Activated CD4-positive, alpha-beta T cell treated with anti-CD3 and anti-CD28 coated beads, Interleukin-10, Interleukin-2, amounts not matched to agents 100 ng/mL and 50 ng/mL, durations not matched to agents 16 hours and 8 hours (primary cell): ENCODE measurements around the gene CHCHD6.

Source experiments
- DNase-seq: peaks from one replicate; pipeline ENCODE4 v3.0.0-alpha.2; 2020

Gene CHCHD6

DNA sequence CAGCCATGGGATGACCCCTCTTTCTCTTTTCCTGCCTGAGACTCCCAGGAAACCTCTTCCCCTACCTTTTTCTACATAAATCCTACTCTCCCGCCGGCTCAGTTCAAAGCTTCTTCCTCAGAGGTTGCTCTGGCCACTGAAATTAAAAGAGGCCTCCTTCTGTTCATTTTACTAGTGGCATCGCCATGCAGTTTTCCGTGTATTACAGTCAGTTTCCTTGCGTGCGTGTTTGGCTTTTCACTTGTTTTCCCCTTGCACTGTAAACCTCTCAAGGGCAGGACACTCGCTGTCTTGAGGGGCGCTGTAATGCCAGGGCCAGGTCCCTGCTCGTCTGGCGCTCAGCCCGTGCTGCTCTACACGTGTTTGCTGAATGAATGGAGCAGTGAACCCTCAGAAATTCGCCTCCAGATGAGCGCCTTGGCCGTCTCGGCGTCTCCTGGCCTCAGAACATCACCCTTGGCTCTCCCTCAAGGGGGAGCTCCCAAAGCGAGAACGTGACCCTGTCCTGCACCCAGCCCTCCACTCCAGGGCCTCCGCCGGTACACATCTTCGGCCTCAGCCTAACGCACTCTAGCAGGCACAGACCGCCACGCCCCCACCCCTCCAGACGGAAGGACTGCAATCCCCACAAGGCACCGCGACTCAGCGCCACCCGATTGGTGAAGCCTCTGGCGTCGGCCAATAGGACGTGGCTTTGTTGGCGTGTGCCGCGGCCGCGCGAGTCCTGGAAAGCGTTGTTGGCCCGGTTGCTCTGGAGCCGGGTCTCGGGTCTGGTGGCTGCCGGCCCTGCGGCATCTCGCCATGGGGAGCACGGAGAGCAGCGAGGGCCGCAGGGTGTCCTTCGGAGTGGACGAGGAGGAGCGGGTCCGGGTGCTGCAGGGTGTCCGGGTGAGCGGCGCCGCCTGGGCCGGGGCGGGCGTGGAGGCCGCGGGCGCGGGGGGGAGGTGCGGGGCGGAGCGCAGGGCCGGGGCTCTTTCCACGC is at the start of gene CHCHD6:
Gene CHCHD6 (plus strand): TSS at position 729 of the 982 bp plus-strand sequence. CDS start 73 bp downstream, at position 802.
- DNase-seq: peak; percentile 97

DNA sequence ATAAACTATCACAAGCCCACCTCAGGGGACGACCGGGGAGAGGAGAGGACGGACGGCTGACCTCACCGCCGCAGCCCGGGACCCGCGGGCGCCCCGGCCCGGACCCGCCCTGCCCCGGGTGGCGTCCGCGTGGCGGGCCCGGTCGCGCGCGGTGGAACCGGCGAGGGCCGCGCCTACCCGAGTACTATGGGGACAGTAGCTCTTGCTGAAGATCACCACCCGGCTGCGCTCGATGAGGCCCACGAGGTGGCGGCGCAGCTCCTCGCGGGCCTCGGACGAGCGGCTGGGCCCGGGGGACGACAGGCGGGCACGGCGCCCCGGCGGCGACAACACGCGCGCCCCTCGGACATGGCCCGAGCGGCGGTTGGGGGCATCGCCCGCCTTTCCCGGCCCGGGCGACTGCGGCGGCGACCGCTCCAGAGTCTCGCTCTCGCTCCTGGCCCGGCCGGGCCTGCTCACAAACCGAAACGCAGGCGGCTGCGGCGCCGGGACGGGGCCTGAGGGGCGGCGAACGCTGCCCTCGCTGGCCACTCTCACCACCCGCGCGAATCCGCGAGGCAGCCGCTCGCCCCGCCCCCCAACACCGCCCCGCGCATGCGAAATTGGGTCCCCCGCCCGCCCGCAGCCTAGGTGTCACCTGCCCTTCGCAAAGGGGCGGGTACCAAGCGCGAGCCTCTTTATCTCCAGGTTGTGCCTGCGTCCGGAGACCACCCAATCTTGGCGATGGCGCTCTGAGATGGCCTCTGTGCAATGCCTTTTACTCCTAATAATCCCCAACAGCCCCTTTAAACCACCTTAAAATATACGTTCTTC is 49.3 kb upstream of the CHCHD6 start, which contains the start of gene TXNRD3:
Gene TXNRD3 (minus strand): TSS at position 554 of the 813 bp plus-strand sequence.
- DNase-seq: peak; percentile 64

DNA sequence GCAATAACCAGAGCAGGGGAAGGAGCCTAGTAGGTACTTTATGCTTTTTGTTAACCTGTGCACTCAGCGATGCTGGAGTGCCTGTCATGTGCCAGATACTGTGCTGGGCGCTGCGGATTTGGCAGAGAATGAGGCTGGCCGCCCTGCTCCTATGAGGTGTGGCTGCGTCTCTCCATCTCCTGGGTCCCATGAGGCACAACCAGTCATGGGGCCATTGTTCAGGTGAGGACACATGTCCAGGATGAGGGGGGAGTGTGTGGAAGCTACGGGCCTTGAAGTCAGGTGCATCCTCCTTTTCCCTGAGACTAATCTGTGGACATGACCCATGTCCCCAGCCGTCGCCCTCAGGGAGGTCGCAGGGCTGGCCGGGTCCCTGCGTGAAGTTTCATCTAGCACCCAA is 48.2 kb upstream of the CHCHD6 start:
- DNase-seq: no peak

- DNase-seq: no peak
Measured at GRCh38 chr3:126656371-126657134, 47.5 kb upstream of the CHCHD6 start.

GRCh38 chr3:126657901-126658300 is 46.1 kb upstream of the CHCHD6 start:
- DNase-seq: no peak

GRCh38 chr3:126658584-126658983 is 45.5 kb upstream of the CHCHD6 start:
- DNase-seq: no peak

GRCh38 chr3:126659915-126660886 is 43.8 kb upstream of the CHCHD6 start:
- DNase-seq: no peak

DNA sequence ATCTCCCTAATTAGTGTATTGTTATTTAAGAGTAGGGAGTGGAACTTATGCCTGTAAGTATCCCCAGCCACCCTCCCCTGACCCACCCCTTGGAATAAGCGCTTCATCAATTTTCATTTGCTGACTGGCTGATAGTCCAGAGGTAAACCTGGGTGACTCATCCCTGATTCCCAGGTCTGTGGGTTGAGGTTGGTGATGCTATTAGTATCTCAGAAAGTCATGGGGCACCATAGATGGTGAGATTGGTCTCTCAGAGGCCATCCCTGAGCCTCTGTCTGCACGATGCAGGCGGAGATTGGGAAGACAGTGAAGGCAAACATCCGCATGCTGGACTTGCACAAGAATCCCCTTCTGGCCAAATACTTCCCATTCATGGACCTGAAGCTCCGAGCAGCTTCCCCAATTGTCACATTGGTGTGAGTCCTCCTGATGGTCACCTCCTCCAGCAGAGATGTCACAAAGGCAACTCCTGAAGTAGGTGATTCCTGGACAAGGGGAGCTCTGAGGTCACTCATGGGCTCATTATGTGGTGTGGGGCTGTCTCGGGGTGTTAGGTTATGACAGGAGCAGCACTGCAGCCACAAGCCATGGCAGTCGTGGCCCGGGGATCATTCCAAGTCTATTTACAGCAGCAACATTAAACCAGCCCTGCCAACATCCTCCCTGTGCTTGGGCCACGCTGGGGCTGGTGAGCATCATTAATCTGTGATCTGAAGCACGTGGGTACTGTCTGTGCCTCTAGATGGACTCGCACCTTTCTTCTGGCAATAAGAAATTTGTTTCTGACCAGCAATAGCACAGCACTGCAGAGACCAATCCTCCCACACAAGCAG is 42.3 kb upstream of the CHCHD6 start:
- no peak for DNase-seq

GRCh38 chr3:126663257-126663656 is 40.8 kb upstream of the CHCHD6 start:
- no peak for DNase-seq

GRCh38 chr3:126663750-126664149 is 40.3 kb upstream of the CHCHD6 start:
- DNase-seq: no peak

DNA sequence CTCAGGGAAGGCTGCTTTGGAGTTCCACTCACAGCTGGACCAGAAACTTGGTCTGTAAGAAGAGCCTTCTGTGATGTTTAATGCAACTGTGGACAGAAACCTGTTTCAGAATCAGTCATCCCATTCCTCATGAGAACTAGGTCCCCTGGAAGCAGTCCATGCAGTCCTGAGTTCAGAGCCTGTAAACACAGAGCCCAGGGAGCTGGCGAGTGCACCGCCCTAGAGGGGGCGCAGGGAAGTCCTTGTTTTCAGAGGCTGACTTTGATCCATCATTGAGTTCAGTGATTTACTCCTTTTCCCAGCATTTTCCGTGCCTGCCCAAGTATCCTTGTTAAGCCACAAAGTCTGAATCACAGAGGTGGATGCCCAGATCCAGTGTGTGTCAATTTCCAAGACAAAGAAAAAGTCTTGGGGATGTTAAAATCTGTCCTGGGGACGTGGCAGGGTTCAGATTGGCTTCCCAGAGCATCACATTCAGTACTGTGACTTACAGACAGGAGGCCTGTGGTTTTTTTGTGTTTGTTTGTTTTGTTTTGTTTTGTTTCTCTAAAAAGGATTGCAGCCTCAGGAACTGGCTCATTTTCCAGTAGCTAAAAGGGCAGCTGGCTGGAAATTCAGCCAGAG is 39.3 kb upstream of the CHCHD6 start:
- DNase-seq: no peak

DNA sequence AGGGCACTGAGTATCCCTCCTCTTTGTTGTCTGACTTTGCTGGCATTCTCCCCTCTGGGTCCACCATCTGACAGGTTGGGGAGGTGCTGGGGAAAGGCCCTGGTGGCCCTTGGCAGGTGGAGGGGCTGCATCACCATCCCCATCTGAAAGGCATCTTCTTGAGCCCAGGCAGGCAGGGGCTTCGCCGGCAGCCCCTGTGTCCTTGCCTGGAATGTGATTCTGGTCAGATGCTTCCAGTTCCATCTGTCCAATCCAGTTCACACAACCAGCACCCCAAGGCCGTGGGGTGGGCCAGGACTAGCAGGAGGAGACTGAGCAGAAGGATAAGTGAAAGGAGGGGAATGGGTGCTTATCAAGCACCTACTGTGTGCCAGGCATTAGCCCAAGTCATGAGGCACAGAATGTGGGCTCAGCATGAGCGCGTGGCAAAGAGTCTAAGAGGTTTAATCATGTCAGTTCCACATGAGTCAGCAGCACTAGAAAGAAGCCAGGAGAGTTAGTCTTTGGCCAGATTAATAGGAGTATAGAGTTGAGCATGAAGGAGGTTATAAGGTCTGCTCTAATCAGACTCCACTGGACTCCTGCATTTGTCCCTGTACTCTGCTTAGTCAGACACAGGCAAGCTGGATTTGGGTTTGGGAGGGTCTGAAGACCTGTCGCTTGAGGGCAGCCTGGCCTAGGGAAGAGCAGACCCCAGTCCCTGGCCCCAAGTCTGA is 38.7 kb upstream of the CHCHD6 start:
- no peak for DNase-seq

DNA sequence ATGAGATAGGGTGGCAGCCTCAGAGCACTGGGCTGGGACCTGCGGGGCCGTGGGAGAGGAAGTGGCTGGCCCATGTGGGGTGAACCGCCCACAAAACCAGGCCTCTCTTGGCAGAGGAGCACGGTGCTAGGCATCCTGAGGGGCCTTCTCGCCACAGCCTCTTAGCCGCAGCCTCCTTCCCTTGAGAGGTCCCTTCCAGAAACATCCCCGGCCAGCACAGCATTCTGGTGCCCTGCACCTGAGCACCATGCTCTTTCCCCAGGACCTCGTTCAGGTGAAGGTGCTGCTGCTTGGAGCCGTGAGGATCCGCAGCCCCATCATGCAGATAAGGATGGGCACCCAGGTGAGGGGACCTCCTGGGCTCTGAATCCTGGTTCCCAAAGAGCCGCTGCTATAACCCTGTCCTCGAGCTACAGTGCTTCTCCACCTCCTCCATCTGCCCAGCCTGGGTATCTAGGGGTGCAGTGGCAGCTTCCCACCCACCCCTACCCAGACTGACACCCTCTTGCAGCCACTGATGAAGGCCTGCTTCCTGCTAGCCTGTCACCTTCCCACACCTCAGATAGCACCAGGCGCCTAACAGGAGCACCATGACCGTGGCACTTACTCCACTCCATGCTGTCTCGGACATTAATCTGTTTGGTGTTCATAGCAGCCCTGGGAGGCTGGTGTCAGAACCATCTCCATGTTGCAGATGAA is 37.9 kb upstream of the CHCHD6 start:
- no peak for DNase-seq

GRCh38 chr3:126666658-126667528 is 37.1 kb upstream of the CHCHD6 start:
- no peak for DNase-seq

- no peak for DNase-seq
Measured at GRCh38 chr3:126667631-126668449, 36.2 kb upstream of the CHCHD6 start.

DNA sequence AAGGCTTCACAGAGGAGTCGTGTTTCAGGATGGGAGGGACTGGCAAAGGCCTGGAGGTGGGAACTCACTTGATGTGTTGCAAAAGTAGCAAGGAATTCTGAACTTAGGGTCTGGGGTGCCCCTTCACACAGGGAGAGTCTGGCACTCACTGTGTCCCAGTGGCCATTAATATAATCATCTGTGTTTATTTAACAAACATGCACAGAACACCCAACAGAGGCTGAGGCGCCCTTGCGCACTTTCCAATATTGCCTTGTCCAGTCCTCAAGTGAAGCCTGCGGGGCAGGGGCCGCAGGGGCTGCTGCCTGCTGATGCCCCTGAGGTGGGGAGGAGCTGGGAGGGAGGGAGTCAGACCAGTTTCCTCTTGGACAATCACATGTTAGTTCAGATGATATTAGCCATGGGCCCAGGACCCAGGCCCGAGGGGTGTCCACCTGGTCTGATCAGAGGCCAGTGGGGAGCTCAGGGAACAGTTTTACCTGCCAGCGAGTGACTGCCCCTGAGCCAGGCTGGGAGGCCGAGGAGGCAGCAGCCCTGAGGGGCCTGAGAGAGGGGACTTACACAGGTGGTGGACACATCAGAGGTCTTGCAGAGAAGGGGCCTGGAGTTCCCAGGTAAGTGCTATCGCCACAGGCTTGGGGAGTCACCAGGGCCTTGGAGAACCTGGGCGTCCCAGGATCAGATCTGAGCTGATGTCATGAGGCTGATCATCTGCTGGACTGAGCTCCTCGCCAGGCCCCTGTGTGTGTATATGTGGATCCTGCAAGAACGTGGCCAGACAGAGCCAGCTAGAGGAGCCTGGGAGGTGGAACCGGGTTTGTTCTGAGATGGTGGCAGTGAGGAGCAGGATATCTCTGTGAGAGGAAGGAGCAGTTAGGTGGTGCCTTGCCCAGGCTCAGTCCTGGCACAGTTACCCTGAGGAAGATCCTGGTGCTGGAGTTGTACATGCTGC is 35.3 kb upstream of the CHCHD6 start:
- no peak for DNase-seq
